ENCODE results near the gene SAP25.

The SAP25 gene

DNA sequence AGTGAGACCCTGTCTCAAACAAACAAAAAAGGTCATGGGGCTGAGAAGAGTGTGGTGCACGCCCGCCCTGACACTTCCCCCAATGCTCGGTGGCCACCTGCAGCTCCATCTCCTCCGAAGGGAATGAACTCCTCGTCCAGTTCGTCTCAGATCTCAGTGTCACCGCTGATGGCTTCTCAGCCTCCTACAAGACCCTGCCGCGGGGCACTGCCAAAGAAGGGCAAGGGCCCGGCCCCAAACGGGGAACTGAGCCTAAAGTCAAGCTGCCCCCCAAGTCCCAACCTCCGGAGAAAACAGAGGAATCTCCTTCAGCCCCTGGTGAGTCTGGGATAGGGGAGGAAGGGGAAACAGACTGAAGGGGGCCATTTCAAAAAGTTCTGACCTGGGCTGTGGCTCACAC lies 32.6 kb upstream of the SAP25 start:
- no peaks in the 10 kb centered on the region for H3K36me3 ChIP-seq
- TF ChIP-seq, protein P1, sequence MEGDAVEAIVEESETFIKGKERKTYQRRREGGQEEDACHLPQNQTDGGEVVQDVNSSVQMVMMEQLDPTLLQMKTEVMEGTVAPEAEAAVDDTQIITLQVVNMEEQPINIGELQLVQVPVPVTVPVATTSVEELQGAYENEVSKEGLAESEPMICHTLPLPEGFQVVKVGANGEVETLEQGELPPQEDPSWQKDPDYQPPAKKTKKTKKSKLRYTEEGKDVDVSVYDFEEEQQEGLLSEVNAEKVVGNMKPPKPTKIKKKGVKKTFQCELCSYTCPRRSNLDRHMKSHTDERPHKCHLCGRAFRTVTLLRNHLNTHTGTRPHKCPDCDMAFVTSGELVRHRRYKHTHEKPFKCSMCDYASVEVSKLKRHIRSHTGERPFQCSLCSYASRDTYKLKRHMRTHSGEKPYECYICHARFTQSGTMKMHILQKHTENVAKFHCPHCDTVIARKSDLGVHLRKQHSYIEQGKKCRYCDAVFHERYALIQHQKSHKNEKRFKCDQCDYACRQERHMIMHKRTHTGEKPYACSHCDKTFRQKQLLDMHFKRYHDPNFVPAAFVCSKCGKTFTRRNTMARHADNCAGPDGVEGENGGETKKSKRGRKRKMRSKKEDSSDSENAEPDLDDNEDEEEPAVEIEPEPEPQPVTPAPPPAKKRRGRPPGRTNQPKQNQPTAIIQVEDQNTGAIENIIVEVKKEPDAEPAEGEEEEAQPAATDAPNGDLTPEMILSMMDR (IDR thresholded peaks at IDR 0.05; ENCODE audit: low read depth, low read length): no peak
- no peak overlapping the region for H3K4me3 ChIP-seq (ENCODE audit: low read depth, low read length)

DNA sequence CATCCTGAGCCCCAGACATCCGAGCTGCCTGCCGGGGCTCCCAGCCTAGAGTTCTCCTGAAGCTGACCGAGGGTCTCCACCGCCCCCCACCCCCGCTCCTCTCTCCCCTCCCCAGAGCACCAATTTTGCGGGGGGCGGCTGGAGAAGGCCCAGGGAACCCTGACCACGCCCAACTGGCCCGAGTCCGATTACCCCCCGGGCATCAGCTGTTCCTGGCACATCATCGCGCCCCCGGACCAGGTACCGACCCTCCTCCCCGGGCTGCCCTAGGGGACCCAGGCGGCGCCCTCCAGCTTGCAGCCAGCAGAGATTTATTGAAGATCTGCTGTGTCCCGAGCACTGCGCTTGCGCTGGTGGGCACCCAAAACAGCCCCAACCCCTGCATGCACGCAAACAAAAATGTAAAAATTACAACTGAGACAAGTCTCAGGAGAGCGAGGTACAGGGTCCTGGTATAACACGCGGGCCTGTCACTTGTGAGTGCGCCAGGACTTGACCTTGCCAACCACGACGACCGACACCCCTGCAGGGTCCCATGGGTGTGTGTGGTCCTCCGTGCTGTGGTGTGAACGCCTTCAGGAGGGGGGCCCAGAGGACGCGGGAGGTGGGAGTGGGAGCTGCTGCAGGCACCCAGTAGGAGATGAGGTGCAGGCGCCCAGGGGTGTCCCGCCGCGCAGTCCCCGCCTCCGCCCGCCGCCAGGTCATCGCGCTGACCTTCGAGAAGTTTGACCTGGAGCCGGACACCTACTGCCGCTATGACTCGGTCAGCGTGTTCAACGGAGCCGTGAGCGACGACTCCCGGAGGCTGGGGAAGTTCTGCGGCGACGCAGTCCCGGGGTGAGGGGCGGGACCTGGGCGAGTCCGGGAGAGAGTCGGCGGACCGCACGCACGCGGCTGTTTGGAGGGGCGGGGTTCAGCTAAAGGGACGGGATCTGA lies 31.5 kb upstream of the SAP25 start:
- no peak overlapping the region for H3K27ac ChIP-seq

More for the DNA sequence above, 32.6 kb upstream of the SAP25 start:
- peaks cover 8% of the 10 kb centered on the region for H3K27me3 ChIP-seq (ENCODE audit: insufficient read depth, low read depth, severe bottlenecking)
- H3K9me3 ChIP-seq (ENCODE audit: severe bottlenecking): no peaks in the 10 kb centered on the region
- H3K27ac ChIP-seq: no peak overlapping the region
- DNase-seq: no peak

DNA sequence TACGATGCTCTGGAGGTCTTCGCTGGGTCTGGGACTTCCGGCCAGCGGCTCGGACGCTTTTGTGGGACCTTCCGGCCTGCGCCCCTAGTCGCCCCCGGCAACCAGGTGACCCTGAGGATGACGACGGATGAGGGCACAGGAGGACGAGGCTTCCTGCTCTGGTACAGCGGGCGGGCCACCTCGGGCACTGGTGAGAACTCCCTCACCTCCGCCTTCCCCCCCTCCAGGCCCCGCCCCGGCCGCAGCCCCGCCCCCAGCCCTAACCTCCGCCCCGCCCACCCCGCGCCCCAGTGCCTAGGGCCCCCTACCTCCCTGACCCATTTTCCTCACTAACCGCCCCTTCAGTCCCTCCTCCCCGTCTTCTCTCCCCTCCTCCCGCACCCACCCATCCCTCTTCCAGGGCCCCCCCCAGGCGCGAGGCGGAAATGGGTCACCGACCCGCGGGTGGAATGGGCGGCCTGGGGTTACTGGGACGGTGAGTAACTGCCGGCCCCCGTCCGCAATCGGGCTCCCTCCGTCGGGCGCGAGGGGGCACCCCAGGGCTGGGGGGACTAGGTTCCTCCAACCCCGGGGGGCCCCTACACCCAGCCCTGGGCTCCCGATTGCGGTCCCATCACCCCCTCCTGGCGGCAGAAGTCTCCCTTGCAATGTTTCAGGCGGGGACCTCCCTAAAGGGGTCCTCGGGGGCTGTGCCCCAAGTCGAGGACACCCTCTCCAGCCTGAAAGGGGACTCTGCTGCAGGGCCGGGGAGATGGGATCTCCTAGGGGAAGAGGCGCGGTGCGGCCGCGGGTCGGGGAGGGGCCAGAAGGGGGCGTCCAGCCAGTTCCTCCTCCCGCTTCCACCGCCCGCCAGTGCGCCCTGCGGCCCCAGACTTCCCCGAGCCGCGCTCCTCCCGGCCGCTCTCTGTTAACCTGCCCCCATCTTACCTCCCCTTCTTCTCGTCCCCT lies 30.6 kb upstream of the SAP25 start:
- TF ChIP-seq, protein P1 (IDR thresholded peaks at IDR 0.05; ENCODE audit: low read depth, low read length): peak; percentile 54; the same call in 1 of the 2 replicates
- H3K27ac ChIP-seq: peak overlapping the region; percentile 48

More for the DNA sequence above, 31.5 kb upstream of the SAP25 start:
- Histone ChIP-seq H3K4me3 (ENCODE audit: low read depth, low read length) (peak overlapping the region; percentile 83), H3K27me3 (ENCODE audit: insufficient read depth, low read depth, severe bottlenecking) (peaks cover 8% of the 10 kb centered on the region), H3K36me3 (no peaks in the 10 kb centered on the region), H3K9me3 (ENCODE audit: severe bottlenecking) (no peaks in the 10 kb centered on the region)
- no peak for DNase-seq
- TF ChIP-seq, protein P1 (IDR thresholded peaks at IDR 0.05; ENCODE audit: low read depth, low read length): no peak

DNA sequence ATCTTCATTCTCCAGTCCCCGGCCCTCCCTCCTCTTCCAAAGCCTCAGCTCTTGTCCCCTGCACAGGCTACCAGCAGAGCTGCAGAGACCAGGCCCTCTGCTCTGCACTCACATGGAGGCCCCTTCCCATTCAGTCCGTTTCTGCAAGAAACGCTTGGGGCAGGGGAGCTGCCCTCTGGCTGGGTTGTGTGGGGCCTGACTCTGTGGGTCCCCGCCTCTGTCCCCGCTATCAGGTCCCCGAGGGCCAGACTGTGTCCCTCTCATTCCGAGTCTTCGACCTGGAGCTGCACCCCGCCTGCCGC lies 30.0 kb upstream of the SAP25 start:
- H3K27ac ChIP-seq: no peak overlapping the region
- no peaks in the 10 kb centered on the region for H3K36me3 ChIP-seq
- H3K4me3 ChIP-seq (ENCODE audit: low read depth, low read length): peak overlapping the region; percentile 83
- DNase-seq: peak; percentile 36
- peaks cover 8% of the 10 kb centered on the region for H3K27me3 ChIP-seq (ENCODE audit: insufficient read depth, low read depth, severe bottlenecking)
- TF ChIP-seq, protein P1 (IDR thresholded peaks at IDR 0.05; ENCODE audit: low read depth, low read length): no peak
- no peaks in the 10 kb centered on the region for H3K9me3 ChIP-seq (ENCODE audit: severe bottlenecking)

More for the DNA sequence above, 30.6 kb upstream of the SAP25 start:
- no peaks in the 10 kb centered on the region for H3K9me3 ChIP-seq (ENCODE audit: severe bottlenecking)
- H3K27me3 ChIP-seq (ENCODE audit: insufficient read depth, low read depth, severe bottlenecking): peaks cover 8% of the 10 kb centered on the region
- no peaks in the 10 kb centered on the region for H3K36me3 ChIP-seq
- peak; percentile 82 for DNase-seq
- H3K4me3 ChIP-seq (ENCODE audit: low read depth, low read length): peak overlapping the region; percentile 83

DNA sequence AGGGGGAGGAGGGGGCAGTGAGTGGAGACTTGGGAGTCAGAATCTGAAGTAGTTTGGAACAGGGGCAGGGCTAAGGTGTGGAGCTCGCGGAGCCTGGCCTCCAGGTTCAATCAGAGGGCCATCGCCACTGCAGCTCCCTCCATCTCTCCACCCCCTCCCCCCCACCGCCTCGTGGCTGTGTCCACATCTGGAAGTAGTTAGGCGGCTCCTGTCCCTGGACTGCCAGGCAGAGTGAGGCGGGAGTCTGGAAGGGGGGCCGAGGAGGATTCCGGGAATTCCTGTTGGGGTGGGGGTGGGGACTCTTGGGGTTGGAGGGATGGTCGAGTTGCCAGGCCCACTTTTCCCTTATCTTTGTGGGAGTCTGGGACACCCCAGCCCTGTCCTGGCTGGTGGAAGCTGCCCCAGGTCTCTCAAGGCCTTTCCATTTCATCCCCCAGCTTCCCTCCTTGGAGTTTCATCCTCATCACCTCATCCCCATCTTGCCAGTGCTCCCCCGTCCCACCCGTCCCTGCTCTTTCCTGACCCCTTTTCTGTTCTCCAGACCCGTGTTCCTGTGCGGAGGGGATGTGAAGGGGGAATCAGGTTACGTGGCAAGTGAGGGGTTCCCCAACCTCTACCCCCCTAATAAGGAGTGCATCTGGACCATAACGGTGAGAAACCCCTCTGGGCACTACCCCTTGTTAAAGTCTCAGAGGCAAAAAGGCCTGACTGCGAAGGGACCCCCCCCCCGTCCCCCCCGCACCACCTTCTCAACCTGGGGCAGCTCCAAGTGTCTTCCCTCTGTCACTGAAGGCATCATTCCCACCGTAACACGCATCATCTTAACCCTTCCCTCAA lies 29.4 kb upstream of the SAP25 start:
- Histone ChIP-seq H3K4me3 (ENCODE audit: low read depth, low read length) (peak overlapping the region; percentile 83), H3K27me3 (ENCODE audit: insufficient read depth, low read depth, severe bottlenecking) (peaks cover 8% of the 10 kb centered on the region), H3K9me3 (ENCODE audit: severe bottlenecking) (no peaks in the 10 kb centered on the region), H3K36me3 (no peaks in the 10 kb centered on the region), H3K27ac (no peak overlapping the region)
- TF ChIP-seq, protein P1 (IDR thresholded peaks at IDR 0.05; ENCODE audit: low read depth, low read length): no peak
- no peak for DNase-seq
